Loucy (cell line): ENCODE measurements around the gene GRIP1.

ENCODE experiments used
- EZH2phosphoT487 ChIP-seq: fragments of 200-600 bp; IDR thresholded peaks from 2 replicates; pipeline ENCODE4 v1.6.1; 2018; ENCODE audit warnings: antibody characterized with exemption, mild to moderate bottlenecking, moderate library complexity, borderline replicate concordance
- TF ChIP-seq, protein P1 (sequence below): fragments of 200-600 bp; sonication (generic); conservative IDR thresholded peaks from 2 replicates; pipeline ENCODE4 v1.5.1; 2014; ENCODE audit warnings: mild to moderate bottlenecking, antibody characterized with exemption, low read length

DNA sequence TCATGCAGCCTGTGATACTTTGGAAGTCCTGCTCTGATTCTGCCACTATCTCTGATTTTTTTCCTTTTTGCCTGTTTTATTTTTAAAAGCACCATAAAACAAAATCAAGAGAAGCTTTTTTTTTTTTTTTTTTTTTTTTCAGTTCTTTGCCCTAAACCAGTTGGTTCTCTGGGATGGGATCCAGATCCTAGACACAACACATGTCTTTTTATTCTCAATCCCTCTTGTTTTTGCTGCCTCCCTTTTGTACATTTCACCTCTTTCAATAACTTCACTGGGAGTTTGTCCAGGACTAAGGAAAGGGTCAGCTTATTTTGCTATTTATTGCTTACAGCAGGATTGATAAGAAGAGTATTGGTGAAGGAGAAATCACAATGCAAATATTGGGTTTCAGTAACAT is 139.4 kb downstream of the GRIP1 start:
- TF ChIP-seq, protein P1, sequence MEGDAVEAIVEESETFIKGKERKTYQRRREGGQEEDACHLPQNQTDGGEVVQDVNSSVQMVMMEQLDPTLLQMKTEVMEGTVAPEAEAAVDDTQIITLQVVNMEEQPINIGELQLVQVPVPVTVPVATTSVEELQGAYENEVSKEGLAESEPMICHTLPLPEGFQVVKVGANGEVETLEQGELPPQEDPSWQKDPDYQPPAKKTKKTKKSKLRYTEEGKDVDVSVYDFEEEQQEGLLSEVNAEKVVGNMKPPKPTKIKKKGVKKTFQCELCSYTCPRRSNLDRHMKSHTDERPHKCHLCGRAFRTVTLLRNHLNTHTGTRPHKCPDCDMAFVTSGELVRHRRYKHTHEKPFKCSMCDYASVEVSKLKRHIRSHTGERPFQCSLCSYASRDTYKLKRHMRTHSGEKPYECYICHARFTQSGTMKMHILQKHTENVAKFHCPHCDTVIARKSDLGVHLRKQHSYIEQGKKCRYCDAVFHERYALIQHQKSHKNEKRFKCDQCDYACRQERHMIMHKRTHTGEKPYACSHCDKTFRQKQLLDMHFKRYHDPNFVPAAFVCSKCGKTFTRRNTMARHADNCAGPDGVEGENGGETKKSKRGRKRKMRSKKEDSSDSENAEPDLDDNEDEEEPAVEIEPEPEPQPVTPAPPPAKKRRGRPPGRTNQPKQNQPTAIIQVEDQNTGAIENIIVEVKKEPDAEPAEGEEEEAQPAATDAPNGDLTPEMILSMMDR, result no peak
- TF ChIP-seq EZH2phosphoT487, result no peak
